ENCODE measurements around the gene RALGAPB.
"Not testable (repeated sequence)": the region's sequence is repeated elsewhere in the genome, so short reads cannot be mapped to it uniquely, and the experiment has no call there.

RALGAPB gene

GRCh38 chr20:38472513-38473366 lies at the start of gene RALGAPB:
RALGAPB (plus strand) TSS chr20:38472843; CDS start chr20:38488433, 15,590 bp downstream.
- peak; percentile 95 to 98 for DNase-seq (ENCODE audit: low read depth in 2 of 2)

GRCh38 chr20:38423541-38423940 lies 49.1 kb upstream of the RALGAPB start:
- no peak for DNase-seq (ENCODE audit: low read depth in 2 of 2)

GRCh38 chr20:38424401-38424800 lies 48.2 kb upstream of the RALGAPB start:
- DNase-seq (ENCODE audit: low read depth in 2 of 2): no peak

- peak in 1 of 2 donors; percentile 9 for DNase-seq (ENCODE audit: low read depth in 2 of 2)
Observed at GRCh38 chr20:38426006-38426897, 46.4 kb upstream of the RALGAPB start.

GRCh38 chr20:38427655-38428023 lies 45.0 kb upstream of the RALGAPB start:
- no peak for DNase-seq (ENCODE audit: low read depth in 2 of 2)

GRCh38 chr20:38428800-38429199 lies 43.8 kb upstream of the RALGAPB start:
- DNase-seq (ENCODE audit: low read depth in 2 of 2): no peak

- DNase-seq (ENCODE audit: low read depth in 2 of 2): no peak
Observed at GRCh38 chr20:38429301-38429700, 43.3 kb upstream of the RALGAPB start.

GRCh38 chr20:38430679-38431325 lies 41.8 kb upstream of the RALGAPB start:
- no peak for DNase-seq (ENCODE audit: low read depth in 2 of 2)

GRCh38 chr20:38432292-38432691 lies 40.4 kb upstream of the RALGAPB start:
- DNase-seq (ENCODE audit: low read depth in 2 of 2): no peak

- not testable (repeated sequence) for DNase-seq (ENCODE audit: low read depth in 2 of 2)
Observed at GRCh38 chr20:38432870-38433269, 39.8 kb upstream of the RALGAPB start.

- no peak for DNase-seq (ENCODE audit: low read depth in 2 of 2)
Observed at GRCh38 chr20:38433304-38433972, 39.2 kb upstream of the RALGAPB start.

GRCh38 chr20:38434301-38434741 lies 38.3 kb upstream of the RALGAPB start:
- peak in 1 of 2 donors; percentile 6 for DNase-seq (ENCODE audit: low read depth in 2 of 2)

GRCh38 chr20:38434770-38435554 lies 37.7 kb upstream of the RALGAPB start, which contains the start of gene SNHG17:
SNHG17 (minus strand) TSS chr20:38435328.
- peak; percentile 77 to 84 for DNase-seq (ENCODE audit: low read depth in 2 of 2)

GRCh38 chr20:38435555-38435939 lies 37.1 kb upstream of the RALGAPB start:
- no peak for DNase-seq (ENCODE audit: low read depth in 2 of 2)

GRCh38 chr20:38437796-38438195 lies 34.8 kb upstream of the RALGAPB start:
- no peak for DNase-seq (ENCODE audit: low read depth in 2 of 2)

- DNase-seq (ENCODE audit: low read depth in 2 of 2): not testable (repeated sequence)
Observed at GRCh38 chr20:38441110-38441509, 31.5 kb upstream of the RALGAPB start.

- no peak for DNase-seq (ENCODE audit: low read depth in 2 of 2)
Observed at GRCh38 chr20:38441916-38442315, 30.7 kb upstream of the RALGAPB start.

- no peak for DNase-seq (ENCODE audit: low read depth in 2 of 2)
Observed at GRCh38 chr20:38445381-38445796, 27.3 kb upstream of the RALGAPB start.

- DNase-seq (ENCODE audit: low read depth in 2 of 2): no peak
Observed at GRCh38 chr20:38445901-38446425, 26.7 kb upstream of the RALGAPB start.
